Lower leg skin (tissue), 4 donors: Measurements from ENCODE around the gene KCNK15. TPM values are rescaled to one million over a fixed set of nuclear protein-coding genes. Genes with fewer than 3 reads are reported as not detected.

Experiments used
- DNase-seq, 2 donors: peaks; one replicate each; pipeline ENCODE4 v3.0.0-alpha.2; 2019; ENCODE audit warnings: low spot score in 2 of 2
- H3K4me3 ChIP-seq: fragments of 200-600 bp; sonication (generic); 2 replicates; pipeline ENCODE4 v1.5.1; 2017; ENCODE audit warnings: mild to moderate bottlenecking, low read depth; ENCODE audit not compliant: poor library complexity, severe bottlenecking
- POLR2A ChIP-seq, 2 donors: fragments of 450-650 bp; IDR thresholded peaks; one replicate each; pipeline ENCODE4 v1.6.1; 2016 to 2017; ENCODE audit warnings: antibody characterized with exemption in 2 of 2, mild to moderate bottlenecking in 1 of 2, moderate library complexity in 1 of 2
- WGBS, 2 donors: methylation state at CpG; one replicate each; pipeline ENCODE4 v1.1.5; 2018; 5-methylcytosine and 5-hydroxymethylcytosine counted together
- intact Hi-C: fragments of 100-400 bp; cut with DNase I; formaldehyde crosslinking; loops from one replicate; pipeline ENCODE4 v1.15.0; 2023; ENCODE audit warnings: low total_unique reads
- total RNA-seq, 4 donors: library from RNA; depleted of rRNA; stranded (reverse); fragments of >200 nt; gene quantifications; one replicate each; pipeline ENCODE4 v1.1.0, GENCODE V29; 2016
- TF ChIP-seq, protein P1 (sequence below), 3 donors: fragments of 450-650 bp; IDR thresholded peaks; one replicate each; pipeline ENCODE4 v1.5.1; 2016; ENCODE audit warnings: antibody characterized with exemption in 3 of 3, mild to moderate bottlenecking in 3 of 3, moderate library complexity in 2 of 3

Gene KCNK15
- total RNA-seq, 4 donors from 2014 or later, result 1.5 to 3.5 (median 2.5) TPM

DNA sequence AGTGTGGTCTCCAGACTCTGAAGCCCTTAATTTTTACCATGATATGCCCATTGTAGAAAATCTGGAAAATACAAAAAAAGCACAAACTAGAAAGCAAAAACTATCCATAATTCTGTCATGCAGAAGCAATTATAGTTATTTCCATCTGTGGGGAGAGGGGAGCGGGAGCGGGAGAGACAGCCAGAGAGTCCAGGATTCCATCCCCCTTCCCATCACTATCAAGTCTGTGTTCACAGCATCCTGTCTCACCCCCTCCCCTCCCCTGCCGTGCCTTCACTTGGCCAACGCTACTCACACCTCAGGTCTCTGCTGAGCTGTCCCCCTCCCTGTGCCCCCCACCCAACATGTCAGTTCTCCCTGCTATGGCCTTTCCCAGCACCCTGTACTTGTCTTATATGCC is 50.2 kb downstream of the KCNK15 start:
- intact Hi-C loops, result no loop called here
- DNase-seq, result no peak
- WGBS, 2 donors, result 52 to 58% methylated on average over 4 of the region's 4 CpGs
- TF ChIP-seq POLR2A (IDR thresholded peaks at IDR 0.05), result no peak
- TF ChIP-seq, protein P1, sequence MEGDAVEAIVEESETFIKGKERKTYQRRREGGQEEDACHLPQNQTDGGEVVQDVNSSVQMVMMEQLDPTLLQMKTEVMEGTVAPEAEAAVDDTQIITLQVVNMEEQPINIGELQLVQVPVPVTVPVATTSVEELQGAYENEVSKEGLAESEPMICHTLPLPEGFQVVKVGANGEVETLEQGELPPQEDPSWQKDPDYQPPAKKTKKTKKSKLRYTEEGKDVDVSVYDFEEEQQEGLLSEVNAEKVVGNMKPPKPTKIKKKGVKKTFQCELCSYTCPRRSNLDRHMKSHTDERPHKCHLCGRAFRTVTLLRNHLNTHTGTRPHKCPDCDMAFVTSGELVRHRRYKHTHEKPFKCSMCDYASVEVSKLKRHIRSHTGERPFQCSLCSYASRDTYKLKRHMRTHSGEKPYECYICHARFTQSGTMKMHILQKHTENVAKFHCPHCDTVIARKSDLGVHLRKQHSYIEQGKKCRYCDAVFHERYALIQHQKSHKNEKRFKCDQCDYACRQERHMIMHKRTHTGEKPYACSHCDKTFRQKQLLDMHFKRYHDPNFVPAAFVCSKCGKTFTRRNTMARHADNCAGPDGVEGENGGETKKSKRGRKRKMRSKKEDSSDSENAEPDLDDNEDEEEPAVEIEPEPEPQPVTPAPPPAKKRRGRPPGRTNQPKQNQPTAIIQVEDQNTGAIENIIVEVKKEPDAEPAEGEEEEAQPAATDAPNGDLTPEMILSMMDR (IDR thresholded peaks at IDR 0.05), result no peak
- no peak overlapping the region for H3K4me3 ChIP-seq

DNA sequence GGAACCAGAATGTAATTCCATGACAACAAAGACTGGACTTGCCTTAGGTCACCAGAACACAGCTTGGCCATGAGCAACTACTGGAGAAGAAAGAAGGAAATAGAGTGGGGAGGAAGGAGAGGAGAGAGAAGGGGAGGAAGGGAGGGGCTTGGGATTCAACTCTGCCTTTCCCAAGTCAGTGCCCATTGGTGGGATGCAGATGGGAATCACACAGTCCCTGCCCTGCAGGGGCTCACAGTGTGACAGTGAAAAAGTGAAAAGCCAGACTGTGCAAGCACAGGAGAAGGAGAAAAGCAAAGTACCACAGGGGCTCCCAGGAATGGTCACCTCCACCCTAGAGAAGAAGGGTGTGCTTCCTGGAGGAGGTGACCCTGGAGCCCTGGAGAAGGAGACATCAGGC is 50.6 kb downstream of the KCNK15 start:
- intact Hi-C loops, result no loop called here
- DNase-seq, result no peak
- TF ChIP-seq, protein P1 (IDR thresholded peaks at IDR 0.05), result no peak
- no peak overlapping the region for H3K4me3 ChIP-seq

DNA sequence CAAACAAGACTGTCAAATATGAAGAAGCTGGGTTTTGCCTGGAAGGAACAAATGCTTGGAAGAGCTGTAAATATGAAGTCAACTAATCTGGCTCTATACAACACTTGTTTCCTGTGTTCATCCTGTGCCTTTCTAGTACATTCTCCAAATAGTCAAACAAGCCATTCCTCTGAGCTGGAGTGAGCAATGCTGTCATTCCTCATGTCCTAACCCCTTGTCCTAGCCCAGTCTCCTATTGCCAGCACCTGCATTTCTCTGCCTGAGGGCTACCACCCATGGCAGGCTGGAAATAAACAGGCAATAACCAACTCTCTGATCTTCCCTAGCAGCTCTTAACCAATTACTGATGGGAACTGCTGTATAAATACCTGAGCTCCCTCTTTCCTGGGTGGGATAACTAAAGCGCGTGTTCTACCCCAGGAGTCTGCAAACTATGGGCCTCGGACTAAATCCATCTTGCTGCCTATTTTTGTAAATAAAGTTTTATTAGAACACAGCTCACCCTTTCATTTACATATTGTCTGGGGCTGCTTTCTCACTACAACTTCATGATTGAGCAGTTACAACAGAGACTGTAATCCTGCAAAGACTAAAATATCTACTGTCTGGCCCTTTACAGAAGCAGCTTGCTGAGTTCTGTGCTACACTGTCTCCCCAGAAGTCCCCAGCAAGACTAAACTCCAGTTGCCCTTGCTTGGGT is 51.2 kb downstream of the KCNK15 start:
- no peak overlapping the region for H3K4me3 ChIP-seq
- 81 to 86% methylated on average over 3 of the region's 3 CpGs for WGBS, 2 donors
- intact Hi-C loops, result no loop called here
- TF ChIP-seq, protein P1 (IDR thresholded peaks at IDR 0.05), result no peak
- TF ChIP-seq POLR2A (IDR thresholded peaks at IDR 0.05), result no peak
- DNase-seq, result no peak

- no peak for DNase-seq
- WGBS, 2 donors, result 88 to 96% methylated on average over 5 of the region's 5 CpGs
- TF ChIP-seq, protein P1 (IDR thresholded peaks at IDR 0.05), result no peak
- TF ChIP-seq POLR2A (IDR thresholded peaks at IDR 0.05), result no peak
- no peak overlapping the region for H3K4me3 ChIP-seq
- intact Hi-C loops, result no loop called here
These were observed 54.0 kb downstream of the KCNK15 start for GRCh38 chr20:44799691-44800090.

DNA sequence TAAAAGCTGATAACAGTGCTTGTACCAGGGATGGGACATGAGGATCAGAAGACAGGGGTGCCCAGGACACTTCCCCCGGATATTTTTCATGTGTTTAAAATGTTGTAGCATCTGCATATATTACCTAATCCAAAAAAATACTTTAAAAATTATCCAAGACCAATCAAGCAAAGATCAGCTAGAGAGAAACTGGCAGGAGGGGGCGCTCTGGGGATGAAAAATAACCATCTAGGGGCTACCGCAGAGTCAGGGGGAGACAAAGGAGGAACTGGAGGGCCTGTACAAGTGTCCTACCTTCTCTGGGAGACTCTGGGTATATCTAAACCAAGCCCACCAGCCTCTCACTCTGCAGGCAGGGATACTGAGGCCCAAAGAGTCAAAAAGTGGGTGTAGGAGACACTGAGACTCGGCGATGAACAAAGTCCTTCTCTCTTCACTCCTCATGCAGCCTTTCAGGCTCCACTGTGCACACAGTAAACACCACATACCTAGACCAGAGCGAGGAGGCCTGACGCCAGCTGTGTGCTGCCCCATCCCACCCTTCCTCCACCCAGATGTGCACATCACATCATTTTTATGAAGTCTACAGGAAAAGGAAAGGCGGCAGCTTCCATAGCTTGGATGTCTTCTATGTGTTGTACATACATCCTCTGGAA is 54.9 kb downstream of the KCNK15 start:
- no peak for TF ChIP-seq POLR2A (IDR thresholded peaks at IDR 0.05)
- TF ChIP-seq, protein P1 (IDR thresholded peaks at IDR 0.05), result no peak
- no peak overlapping the region for H3K4me3 ChIP-seq
- no peak for DNase-seq
- intact Hi-C loops, result no loop called here
- WGBS, 2 donors, result 85 to 92% methylated on average over 8 of the region's 8 CpGs

Other genes with a start within 250 kb of the KCNK15 start
- 100 to 1,000 TPM; 102 to 142 (median 124) TPM for gene SERINC3, start 223.8 kb upstream of the KCNK15 start, total RNA-seq
- 10 to 100 TPM; 21.5 to 42.6 (median 28.2) TPM for gene PKIG, start 163.3 kb upstream of the KCNK15 start, total RNA-seq
- gene ADA, start 94.2 kb upstream of the KCNK15 start, total RNA-seq, result 10 to 100 TPM in 1 of 4 donors, 1 to 10 TPM in 3; 4.3 to 14.8 (median 6.5) TPM
- gene CCN5, start 30.5 kb upstream of the KCNK15 start, total RNA-seq, result 100 to 1,000 TPM in 2 of 4 donors, 10 to 100 TPM in 2; 50.8 to 481 (median 81.3) TPM
- under 1 TPM in 3 of 4 donors, not detected in 1; 0.12 to 0.91 (median 0.39) TPM for gene RIMS4, start 64.7 kb downstream of the KCNK15 start, total RNA-seq
- 100 to 1,000 TPM in 2 of 4 donors, 10 to 100 TPM in 2; 78.5 to 133 (median 105) TPM for gene YWHAB, start 139.8 kb downstream of the KCNK15 start, total RNA-seq
- gene PABPC1L, start 164.2 kb downstream of the KCNK15 start, total RNA-seq, result 10 to 100 TPM in 2 of 4 donors, 1 to 10 TPM in 2; 7.0 to 30.2 (median 9.6) TPM
- gene TOMM34, start 214.5 kb downstream of the KCNK15 start, total RNA-seq, result 10 to 100 TPM in 3 of 4 donors, 1 to 10 TPM in 1; 9.8 to 19.5 (median 12.4) TPM
- gene STK4, start 220.6 kb downstream of the KCNK15 start, total RNA-seq, result 10 to 100 TPM; 27.0 to 37.4 (median 28.2) TPM